Measurements from ENCODE around the gene EIF3K.

DNA sequence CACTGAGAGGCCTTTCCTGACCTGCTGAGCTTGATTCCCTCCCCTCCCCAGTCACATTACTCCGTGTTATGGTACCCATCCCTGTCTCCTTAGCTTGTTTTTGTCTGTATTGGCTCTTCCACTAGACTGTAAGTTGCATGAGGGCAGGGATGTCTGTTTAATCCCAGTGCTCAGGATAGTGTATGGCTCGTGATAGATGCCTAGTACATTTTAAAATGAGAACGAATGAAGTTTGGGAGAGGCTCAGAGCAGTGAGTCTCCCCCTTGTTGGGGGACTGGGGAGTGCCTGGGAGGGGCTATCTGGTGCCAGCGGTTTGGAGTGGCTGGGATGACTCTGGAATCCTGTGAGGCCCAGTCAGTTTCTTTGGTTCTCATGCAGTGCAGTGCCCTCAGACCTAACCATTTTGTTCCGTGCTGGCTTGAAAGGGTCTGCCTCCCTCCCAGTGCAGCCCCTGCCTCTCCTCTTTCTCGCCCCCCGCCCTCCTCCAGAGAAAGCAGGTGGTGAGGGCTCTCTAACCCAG, 63.9 kb downstream of the EIF3K start:
- TF ChIP-seq, protein P1, sequence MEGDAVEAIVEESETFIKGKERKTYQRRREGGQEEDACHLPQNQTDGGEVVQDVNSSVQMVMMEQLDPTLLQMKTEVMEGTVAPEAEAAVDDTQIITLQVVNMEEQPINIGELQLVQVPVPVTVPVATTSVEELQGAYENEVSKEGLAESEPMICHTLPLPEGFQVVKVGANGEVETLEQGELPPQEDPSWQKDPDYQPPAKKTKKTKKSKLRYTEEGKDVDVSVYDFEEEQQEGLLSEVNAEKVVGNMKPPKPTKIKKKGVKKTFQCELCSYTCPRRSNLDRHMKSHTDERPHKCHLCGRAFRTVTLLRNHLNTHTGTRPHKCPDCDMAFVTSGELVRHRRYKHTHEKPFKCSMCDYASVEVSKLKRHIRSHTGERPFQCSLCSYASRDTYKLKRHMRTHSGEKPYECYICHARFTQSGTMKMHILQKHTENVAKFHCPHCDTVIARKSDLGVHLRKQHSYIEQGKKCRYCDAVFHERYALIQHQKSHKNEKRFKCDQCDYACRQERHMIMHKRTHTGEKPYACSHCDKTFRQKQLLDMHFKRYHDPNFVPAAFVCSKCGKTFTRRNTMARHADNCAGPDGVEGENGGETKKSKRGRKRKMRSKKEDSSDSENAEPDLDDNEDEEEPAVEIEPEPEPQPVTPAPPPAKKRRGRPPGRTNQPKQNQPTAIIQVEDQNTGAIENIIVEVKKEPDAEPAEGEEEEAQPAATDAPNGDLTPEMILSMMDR (optimal IDR thresholded peaks at IDR 0.05 in 1 of 3, IDR thresholded peaks at IDR 0.05 in 1 of 3, conservative IDR thresholded peaks at IDR 0.05 in 1 of 3; ENCODE audit: extremely low read depth in 1 of 3, insufficient read depth in 2 of 3, low read length in 3 of 3), result no peak
- TF ChIP-seq EZH2 (IDR thresholded peaks at IDR 0.05; ENCODE audit: low read length), result no peak
